IPS-NIHi11 (cell line): ENCODE measurements around the gene PDE6G.

Experiments used
- DNase-seq: peaks from one replicate; pipeline ENCODE4 v3.0.0; 2012; ENCODE audit warnings: mixed read lengths, low spot score

PDE6G gene

GRCh38 chr17:81662002-81662401 is 5.7 kb upstream of the PDE6G start:
- DNase-seq, result no peak

- DNase-seq, result no peak
Measured at GRCh38 chr17:81660441-81660840, 4.1 kb upstream of the PDE6G start.

GRCh38 chr17:81659038-81659437 is 2.7 kb upstream of the PDE6G start:
- DNase-seq, result no peak

- DNase-seq, result no peak
Measured at GRCh38 chr17:81656835-81657234, 493 bp upstream of the PDE6G start.

- DNase-seq, result peak; percentile 17
Measured at GRCh38 chr17:81655378-81656117, 794 bp downstream of the PDE6G start.

- DNase-seq, result peak; percentile 82
Measured at GRCh38 chr17:81652906-81653771, 3.2 kb downstream of the PDE6G start.

GRCh38 chr17:81651692-81652091 is 4.7 kb downstream of the PDE6G start:
- peak; percentile 35 for DNase-seq

GRCh38 chr17:81650951-81651350 is 5.4 kb downstream of the PDE6G start:
- DNase-seq, result no peak

- no peak for DNase-seq
Measured at GRCh38 chr17:81648707-81649085, 7.6 kb downstream of the PDE6G start.

- DNase-seq, result peak; percentile 77
Measured at GRCh38 chr17:81648013-81648706, 8.2 kb downstream of the PDE6G start.

- no peak for DNase-seq
Measured at GRCh38 chr17:81647640-81648012, 8.7 kb downstream of the PDE6G start.

- DNase-seq, result peak; percentile 32
Measured at GRCh38 chr17:81646869-81647600, 9.3 kb downstream of the PDE6G start.

- no peak for DNase-seq
Measured at GRCh38 chr17:81644976-81645952, 11.1 kb downstream of the PDE6G start.

GRCh38 chr17:81644496-81644895 is 11.8 kb downstream of the PDE6G start:
- DNase-seq, result no peak

- DNase-seq, result no peak
Measured at GRCh38 chr17:81641825-81642489, 14.4 kb downstream of the PDE6G start.

- DNase-seq, result no peak
Measured at GRCh38 chr17:81640011-81640410, 16.3 kb downstream of the PDE6G start.

GRCh38 chr17:81638683-81639082 is 17.7 kb downstream of the PDE6G start:
- no peak for DNase-seq

- peak; percentile 100 for DNase-seq
Measured at GRCh38 chr17:81636505-81637288, 19.6 kb downstream of the PDE6G start, which contains the start of the genes NPLOC4 and TSPAN10. Gene NPLOC4, minus strand, starts transcription at chr17:81637112. Its CDS starts 182 bp downstream, at chr17:81636930. Gene TSPAN10, plus strand, starts transcription at chr17:81637196. Its CDS starts 5,217 bp downstream, at chr17:81642413.

- DNase-seq, result no peak
Measured at GRCh38 chr17:81635973-81636504, 20.3 kb downstream of the PDE6G start.
